Fibroblast of peridontal ligament (primary cell): ENCODE results near the gene FREM2.

Source experiments
- DNase-seq: peaks from one replicate; pipeline ENCODE4 v3.0.0-alpha.2; 2010; ENCODE audit errors: extremely low read depth

Gene FREM2

DNA sequence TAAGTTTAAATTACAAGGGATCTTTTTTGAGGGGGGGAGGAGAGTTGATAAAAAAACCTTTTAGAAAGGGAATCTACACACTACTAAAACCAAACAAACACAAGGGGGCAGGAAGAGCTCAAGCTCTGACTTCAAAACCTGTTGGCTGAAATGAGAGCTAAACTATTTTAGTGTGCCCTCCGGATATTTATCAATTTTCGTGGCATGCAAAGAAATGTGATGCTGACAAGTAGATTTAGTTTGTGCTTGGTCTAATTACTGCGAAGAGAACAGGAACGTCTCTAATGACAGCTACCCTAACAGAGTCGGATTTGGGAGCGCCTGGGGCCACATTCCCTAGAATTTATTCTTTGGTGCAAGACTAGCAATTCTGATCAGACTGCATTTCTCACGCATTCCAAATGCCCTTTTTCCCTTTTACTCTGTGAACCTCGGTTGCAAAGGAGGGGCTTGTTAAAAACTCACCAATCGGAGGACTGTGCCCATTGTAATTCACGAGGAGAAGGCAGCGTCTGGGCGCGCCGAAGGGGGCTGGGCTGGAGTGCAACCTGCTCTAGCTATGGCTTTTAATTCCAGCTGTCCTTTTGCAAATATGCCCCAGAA lies 802 bp upstream of the FREM2 start:
- DNase-seq = peak; percentile 20

DNA sequence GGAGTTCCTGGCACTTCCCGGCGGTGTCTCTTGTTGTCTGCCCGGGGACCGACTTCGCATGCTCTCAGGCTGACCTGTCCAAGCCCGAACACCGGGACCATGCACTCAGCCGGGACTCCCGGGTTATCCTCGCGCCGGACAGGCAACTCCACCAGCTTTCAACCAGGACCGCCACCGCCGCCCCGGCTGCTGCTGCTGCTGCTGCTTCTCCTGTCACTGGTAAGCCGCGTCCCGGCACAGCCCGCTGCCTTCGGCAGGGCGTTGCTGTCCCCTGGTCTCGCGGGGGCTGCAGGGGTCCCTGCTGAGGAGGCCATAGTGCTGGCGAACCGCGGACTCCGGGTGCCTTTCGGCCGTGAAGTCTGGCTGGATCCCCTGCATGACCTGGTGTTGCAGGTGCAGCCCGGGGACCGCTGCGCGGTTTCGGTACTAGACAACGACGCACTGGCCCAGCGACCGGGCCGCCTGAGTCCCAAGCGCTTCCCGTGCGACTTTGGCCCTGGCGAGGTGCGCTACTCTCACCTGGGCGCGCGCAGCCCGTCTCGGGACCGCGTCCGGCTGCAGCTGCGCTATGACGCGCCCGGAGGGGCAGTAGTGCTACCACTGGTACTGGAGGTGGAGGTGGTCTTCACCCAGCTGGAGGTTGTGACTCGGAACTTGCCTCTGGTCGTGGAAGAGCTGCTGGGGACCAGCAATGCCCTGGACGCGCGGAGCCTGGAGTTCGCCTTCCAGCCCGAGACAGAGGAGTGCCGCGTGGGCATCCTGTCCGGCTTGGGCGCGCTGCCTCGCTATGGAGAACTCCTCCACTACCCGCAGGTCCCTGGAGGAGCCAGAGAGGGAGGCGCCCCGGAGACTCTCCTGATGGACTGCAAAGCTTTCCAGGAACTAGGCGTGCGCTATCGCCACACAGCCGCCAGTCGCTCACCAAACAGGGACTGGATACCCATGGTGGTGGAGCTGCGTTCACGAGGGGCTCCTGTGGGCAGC lies 661 bp downstream of the FREM2 start:
- no peak for DNase-seq

DNA sequence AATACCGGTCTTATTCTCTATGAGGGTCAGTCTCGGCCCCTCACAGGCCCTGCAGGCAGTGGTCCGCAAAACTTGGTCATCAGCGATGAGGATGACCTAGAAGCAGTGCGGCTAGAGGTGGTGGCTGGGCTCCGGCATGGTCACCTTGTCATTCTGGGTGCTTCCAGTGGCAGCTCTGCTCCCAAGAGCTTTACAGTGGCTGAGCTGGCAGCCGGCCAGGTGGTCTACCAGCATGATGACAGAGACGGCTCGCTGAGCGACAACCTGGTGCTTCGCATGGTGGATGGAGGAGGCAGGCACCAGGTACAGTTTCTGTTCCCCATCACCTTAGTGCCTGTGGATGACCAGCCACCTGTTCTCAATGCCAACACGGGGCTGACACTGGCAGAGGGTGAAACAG lies 1.8 kb downstream of the FREM2 start:
- DNase-seq = no peak

DNA sequence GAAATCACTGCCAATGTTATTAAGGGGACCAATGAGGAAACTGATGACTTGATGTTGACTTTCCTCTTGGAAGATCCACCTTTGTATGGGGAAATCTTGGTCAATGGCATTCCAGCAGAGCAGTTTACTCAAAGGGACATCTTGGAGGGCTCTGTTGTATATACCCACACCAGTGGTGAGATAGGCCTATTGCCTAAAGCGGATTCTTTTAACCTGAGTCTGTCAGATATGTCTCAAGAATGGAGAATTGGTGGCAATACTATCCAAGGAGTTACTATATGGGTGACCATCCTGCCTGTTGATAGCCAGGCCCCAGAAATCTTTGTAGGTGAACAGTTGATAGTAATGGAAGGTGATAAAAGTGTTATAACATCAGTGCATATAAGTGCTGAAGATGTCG lies 3.4 kb downstream of the FREM2 start:
- DNase-seq = no peak

DNA sequence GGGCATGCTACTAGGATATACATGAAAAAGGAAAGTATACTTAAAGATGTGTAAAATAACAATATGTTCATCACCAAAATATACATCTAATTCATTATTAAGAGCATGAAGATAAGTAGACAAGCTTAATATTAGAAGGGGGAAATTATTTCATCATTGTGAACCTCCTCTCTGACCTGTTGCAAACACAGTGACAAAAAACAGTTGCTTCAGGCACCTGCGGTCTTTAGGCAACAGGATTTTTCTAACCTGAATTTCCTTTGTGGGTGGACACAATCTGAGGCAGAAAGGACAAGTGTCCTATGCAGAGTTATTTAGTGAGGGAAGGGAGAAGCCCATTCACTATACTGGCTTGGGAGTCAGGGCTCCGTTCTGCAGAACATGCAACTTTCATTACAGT lies 6.3 kb downstream of the FREM2 start:
- no peak for DNase-seq

DNA sequence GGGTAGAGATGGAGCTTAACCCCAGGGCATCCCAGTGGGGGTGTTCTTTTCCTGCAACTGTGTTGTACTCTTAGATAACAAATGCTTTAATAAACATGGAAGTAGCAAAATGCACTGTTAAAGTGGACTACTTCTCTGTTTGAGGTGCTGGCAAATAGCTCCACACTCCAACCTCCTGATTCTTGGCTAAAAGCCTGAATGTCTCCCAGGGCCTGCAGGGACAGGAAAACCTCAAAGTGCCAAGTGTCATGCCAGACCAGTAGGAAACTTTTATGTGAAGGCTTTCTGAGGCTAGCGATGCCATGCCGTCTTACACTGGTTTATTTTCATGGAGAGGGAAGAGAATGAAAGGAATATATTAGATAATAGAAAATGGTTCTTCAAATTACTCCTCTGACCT lies 6.8 kb downstream of the FREM2 start:
- no peak for DNase-seq

DNA sequence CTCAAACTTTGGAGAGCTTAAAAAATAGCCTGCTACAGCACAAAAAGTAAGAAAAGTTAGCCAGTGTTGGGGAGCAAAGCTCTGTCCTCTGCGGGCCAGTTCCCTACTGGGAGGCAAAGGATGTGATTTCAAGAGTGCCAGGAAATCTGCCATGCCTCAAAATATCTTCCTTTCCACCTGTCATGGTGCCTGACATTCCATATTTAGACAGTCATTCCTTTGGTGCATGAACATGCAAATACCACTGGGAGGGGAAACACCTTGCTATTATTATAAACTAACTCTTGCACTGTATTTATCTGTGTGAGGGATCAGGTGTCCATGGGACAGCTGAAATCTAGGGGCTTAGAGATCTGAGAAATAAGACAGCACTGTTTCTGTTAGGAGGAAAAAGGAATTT lies 10.3 kb downstream of the FREM2 start:
- no peak for DNase-seq

DNA sequence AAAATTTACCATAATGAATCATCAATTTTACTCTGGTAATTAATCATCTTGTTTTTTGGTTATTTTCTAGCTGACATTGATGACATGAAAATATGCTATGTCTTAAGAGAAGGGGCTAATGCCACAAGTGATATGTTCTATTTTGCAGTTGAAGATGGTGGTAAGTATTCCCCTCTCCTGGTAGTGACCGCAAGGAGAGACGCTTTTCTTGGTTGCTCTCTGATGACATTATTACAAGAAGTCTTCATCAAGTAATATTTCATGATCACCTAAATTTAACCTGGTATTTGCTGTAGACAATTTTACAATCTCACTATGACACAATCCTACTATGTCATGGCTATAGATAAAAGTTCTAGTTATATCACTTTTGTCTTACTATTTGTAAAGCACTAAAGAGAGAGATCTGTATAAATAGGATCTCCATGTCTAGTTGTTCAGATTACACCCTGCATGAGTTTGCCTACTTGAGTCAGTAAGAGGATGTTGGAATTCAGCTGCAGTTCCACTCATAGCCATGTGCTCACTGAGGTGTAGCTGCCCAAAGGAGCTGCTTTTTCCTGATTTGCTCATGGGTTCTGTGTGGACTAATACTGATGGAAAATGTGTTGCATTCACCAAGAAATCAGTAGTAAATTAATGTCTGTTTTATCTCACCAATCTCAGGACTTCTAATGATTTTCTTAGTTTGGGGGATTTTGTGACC lies 10.9 kb downstream of the FREM2 start:
- no peak for DNase-seq

DNA sequence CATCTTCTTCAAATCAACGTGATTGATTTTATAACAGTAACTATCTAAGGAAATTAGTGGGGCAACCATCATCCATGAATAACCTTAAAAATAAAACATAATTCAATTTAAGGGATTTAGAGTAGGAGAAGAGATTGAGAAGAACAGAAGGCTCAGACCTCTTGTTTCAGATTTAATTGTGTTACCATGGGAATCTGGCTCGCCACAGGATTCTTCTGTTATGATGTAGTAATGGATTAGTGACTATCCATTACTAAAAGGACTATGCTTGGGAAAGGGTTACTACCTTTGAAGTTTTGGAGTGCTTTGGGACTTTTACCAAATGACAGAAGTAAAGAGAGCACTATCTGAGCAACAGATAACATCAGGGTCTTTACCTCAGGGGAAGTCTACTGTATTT lies 13.2 kb downstream of the FREM2 start:
- no peak for DNase-seq

DNA sequence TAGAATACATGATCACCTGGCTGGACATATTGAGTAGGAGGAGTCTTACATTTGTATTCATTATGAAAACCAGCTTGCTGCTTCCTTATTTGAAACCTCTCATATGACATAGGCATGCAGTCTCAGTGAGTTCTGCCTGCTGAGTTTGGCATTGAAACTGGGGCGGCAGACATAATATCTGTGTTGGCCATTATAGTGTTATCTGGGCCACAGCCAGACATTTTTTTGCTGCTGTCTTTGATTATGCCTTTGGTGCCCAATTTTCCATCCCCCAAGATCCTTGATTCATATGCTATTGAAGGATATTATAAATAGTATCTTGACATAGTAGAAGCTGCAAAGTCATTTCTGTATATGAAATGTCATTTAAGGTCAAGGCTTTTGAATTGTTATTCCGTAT lies 15.8 kb downstream of the FREM2 start:
- no peak for DNase-seq

DNA sequence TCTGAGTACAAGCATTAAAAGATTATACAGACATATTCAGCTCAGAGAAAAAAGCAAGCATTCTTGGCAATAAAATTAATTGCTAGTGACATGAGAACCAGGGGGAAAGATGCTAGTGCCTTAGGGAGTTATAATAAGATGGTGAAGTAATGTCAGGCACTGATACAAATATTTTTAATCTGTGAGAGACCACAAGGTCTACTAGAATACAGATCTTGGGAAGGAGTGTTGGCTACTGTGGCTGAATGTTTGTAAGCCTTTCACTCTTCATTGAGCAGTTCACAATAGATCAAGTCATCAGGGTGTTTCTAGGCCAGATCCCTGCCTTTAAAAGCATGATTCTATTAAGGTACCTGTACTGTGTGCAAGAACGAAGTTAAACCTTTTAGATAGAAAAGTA lies 16.4 kb downstream of the FREM2 start:
- no peak for DNase-seq

DNA sequence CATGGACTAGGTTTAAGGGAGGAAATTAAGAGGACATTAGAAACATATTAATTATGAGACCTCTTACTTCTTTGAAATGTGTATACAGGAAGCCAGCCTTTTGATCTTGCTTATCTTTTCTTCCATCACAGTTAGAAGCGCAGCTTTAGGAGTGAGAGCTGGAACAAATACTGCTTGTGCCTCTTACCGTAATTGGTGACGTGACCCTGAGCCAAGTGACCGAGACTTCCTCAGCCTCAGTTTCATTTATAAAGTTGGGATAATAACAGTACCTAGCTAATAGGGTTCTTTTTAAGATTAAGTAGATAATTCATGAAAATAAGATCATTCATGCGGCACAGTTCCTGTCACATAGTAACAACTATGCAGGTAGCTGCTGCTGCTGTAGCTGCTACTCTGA lies 18.5 kb downstream of the FREM2 start:
- DNase-seq = no peak

DNA sequence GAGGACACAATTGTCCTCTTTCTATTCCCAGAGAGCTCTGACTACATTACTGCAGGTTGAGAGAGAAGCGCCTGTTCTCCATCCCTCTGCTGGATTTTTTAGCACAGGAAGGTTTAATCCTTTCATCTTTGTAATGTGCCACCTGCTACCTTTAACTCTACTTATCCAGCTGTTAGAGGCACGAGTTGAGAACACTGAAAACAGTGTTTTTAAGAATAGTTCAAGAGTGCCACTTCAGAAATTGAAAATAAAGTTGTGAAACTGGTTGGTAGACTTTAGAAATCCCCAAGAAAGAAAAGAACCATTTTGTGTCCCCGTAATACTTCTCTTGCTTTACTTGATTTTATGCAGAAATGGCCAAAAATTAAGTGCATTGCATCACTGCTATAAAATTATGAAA lies 20.6 kb downstream of the FREM2 start:
- DNase-seq = no peak

DNA sequence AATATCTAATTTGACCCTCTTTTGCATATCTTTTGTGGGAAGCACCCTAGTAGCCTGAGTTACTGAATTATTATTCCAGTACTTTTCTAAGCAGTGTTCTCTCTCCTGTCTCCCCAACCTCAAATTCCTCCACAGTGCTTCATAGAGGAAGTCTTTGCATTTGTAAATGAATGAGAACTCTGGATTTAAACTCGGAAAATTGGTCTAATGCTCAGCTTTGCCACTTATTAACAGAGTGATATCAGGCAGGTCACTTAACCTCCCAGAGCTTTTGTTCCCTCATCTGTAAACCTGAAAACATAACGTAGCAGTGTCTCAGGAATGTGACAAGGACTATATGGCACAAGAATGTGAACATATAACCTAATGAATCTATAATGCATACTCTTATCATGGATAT lies 26.2 kb downstream of the FREM2 start:
- no peak for DNase-seq

DNA sequence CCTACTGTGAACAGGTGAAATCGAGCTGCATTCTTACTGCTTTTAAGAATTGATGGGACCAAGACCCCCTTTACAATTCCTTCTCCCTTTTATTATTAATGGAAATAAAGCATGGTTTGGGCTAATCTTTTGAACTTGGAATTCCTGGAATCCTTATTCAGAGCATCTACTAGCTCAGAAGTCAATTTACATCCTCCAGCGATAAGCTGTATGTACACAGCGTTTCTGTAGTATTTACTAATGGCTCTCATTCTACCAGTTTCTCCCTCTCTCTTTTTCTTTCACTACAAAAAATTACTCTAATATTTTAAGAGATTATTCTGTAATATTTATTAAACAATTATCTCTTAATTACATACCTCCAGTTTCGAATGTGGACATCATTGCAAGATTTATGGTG lies 31.5 kb downstream of the FREM2 start:
- no peak for DNase-seq

DNA sequence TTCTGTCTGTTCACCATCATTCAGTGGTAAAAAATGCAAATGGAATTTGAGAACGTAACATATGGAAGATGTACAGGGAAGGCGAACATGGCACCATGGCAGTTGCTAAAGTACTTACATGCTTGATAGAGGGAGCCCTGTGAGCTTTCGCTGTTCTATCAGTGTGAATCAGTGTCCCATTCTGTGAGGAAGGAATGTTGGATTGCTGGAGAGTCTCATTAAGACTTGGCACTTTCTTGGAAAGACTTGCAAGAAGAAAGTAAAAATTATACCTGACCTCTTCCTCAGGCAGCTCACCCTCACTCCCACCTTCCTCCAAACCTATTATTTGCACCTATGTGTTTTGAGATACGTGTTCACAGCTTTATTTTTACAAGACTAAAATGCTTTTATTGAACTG lies 43.5 kb downstream of the FREM2 start:
- no peak for DNase-seq

DNA sequence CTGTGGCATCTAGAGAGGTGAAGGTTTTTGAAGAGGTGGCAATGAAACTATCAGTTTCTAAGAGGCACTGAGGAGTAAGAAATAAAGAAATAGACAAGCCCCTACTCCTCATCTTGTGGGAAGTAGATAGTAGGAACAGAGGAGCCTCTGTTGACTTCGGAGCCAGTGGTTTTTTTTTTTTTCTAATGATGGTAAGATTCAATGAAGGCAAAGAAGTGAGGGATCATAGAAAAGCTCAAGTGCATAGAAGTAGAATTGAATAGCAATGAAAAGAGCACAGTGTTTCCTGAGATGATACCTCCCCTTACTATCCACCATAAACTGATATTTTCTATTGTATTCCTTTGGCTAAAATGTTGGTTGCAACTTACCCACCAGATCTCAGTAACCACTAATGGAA lies 46.3 kb downstream of the FREM2 start:
- DNase-seq = no peak

DNA sequence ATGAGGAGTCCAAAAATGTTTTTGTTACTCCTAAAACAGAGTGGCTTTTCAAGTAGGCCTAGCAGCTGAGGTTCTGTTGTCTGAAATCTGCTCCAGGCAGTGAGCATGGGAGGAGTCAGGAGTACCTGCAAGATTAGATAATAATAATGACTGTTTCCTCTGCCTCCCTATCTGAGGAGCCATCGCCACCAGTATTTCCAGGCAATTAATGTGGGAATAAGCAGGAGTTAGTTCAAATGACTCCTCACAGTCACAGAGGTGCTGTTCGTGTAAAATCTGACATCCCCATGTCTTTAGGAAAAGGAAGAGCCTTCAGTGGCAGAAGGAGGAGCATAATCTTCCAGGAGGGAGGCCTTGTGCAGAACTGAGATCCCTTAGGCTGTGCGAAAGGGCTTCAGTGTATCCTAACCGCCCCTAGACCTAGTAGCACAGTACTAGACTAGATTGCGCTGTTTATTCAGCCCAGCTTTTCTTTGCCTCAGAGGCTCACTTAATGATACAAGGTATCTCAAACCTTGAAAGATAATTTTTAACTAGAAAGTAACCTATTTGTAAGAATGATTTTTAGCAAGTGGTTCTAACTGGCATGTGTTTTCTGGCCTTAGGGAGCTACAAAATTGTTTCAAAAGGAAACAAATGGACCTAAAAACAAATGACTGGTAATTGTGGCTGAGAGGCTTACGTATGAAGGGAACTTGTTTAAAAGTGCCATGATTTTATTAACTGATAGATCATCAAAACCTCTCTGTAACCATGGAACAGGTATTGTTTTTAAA lies 49.0 kb downstream of the FREM2 start:
- no peak for DNase-seq

DNA sequence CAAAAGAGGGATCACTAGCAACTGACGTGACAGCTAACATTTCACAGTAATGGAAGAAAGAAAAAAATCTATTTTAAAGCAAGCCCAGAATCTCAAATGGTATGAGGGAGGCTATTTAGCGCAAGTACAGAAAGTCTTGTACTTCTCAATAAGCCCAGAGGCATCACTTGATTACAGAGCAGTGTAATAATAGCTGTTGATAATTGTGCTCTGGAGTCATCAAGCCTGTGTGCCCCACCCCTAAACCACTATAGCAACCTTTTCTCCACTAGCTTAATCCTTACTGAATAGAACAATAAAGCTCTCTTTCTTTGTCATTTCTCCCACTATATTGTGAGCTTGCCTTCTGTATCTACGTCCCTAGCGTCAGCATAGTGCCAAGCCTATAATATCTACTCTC lies 56.6 kb downstream of the FREM2 start:
- DNase-seq = no peak

DNA sequence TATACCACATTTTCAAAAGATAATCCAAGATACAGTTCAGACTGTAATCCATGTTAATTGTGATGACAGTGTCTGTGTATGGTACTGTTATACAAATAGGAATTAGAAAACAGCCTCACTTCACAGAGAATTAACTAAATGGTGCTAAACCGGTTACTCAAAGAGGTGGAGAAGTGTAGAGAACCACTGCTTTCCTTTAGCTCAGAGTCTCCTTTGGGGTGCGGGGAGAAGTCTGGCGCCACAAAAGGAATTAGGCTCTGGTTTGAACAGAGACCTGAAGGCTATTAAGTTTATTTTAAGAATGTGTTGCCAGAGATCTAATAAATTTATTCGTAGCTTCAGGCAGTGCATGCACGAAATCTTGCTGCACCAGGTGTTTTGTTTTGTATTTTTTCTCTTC lies 65.8 kb downstream of the FREM2 start:
- no peak for DNase-seq

DNA sequence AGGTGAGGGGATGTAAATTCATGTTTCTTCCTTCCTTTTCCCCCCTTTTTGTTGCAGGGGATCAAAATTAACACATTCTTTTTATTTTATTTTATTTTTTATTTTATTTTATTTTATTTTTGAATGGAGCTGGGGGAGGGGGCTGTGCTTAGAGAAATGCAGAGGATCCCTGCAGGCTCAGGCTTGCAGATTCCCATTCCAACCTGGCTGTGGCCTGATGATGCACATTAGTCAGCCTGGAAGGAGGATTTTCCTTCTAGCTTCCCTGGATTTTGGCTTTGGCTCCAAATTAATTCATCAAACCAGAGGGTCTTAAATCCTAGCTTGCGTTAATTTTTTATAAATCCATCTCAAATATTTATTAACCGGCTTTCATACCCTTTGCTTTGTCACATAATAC lies 67.0 kb downstream of the FREM2 start:
- DNase-seq = no peak

DNA sequence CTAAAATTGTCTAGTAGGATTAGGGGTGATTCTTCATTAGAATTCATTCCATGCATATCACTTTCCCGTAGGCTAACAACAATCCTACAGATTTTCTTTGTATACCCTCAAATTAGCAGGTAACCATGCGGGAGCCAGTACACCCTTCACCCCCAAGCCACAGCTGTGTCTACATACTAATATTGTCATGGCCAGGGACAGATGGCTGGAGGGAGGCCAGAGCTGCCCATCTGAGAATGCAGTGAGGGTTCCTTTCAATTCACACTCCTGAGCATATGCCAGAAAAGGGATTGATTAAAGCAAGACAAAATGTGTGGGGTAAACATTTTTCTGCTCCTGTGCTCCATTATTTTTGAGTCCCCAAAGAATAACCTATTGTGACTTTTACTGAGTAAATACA lies 68.9 kb downstream of the FREM2 start:
- DNase-seq = no peak
